Kidney capillary endothelial cell (primary cell): ENCODE data around the gene LRBA.

Source experiments
- DNase-seq: peaks from one replicate; pipeline ENCODE4 v3.0.0-alpha.2; 2018; ENCODE audit warnings: low spot score

Gene LRBA

DNA sequence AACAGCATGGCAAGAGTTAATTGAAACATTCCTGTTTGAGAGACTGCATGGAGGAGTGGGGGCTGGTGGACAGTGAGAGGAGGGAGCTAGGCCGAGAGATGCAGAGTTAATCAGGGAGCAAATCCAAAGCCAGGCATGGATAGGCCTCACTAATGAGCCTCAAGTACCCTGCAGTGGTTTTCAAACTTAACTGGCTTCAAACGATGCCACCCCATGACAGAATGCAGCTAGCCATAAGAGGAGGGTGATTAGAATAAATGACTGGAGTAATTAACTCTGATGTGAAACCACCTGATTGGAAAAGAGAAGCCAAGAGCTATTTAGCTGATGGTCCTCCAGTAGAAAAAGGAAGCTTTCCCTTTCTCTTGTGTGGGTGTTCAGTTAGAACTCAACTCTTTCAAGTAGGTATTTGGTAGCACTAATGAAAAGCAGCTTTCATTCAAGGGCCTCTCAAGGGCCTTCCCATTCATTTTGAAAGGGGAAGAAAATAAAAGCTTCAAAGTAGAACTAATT lies 648.5 kb downstream of the LRBA start:
- no peak for DNase-seq

DNA sequence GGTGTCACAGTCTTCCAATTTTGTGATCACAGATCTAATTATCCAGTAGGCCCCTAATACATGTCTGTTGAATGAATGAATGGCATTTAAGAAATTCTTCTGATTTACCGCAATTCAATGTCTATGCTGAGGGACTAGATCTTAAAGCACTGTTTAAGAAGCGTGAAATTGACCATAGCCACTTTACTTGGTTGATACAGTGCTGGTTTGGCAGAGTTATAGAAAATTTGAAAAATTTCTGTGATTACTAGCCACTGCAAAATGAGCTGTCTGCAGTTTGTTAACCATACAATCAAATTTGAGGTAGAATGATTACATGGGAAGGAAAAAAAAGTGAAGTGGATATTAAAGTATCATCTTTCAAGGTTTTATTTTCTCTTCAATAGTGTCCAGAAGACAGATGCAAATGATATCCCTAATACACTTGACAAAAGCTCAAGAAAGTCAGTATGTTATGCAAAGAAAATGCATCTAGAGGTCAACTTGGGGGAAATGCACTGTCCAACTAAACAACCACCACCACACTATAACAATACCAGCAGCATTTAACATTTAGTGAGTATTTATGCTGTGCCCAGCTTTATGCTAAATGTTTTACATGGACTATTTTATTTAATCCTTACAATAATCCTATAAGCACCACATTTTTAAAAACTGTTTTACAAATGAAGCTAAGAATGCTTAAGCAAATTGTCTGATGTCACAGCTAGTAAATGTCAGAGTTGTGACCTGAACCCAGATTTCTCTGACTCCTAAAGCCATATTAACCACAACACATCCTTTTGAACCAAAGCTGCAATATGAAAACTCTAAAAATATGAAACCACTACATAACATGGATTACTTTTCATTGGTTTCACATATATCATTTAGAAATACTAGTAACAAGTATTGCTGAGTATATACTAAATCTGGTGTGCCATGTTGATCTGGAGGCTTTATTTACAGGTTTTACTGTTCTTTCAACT lies 651.1 kb downstream of the LRBA start:
- DNase-seq: no peak

DNA sequence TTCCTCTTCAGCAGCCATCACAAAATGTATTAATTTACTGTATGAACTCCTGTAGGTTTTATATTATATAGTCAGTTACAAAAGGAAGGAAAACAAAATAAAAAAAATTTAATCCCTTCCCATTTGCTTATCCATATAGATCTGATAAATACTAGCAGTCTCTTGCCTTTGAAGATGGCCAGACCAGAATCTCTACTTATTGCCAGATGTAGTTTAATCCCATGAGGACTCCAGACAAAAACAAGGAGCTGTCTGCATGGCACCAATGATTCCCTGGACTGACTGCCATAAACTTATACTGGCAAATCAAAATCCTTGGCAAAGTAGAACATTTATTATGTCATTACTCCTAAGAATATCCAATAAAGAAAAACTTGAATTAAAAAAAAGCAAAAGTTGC lies 656.4 kb downstream of the LRBA start:
- DNase-seq: no peak

DNA sequence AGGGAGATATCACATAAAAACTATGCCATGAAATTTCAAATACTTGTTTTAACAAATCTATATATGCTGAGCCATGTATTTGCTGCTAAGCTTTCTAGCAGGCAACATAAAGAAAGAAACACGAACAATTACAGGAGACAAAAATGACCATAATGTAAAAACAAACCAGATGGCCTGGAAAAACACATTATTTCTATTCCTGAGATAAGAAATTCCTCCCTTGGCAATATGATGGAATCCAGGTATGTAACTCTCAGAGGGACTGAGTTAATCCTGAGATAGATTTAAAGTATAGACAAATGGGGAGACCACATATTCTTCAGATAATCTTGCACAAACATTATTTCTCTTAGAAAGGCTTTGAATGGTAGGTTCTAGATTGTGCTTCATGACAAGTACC lies 657.3 kb downstream of the LRBA start:
- DNase-seq: no peak

DNA sequence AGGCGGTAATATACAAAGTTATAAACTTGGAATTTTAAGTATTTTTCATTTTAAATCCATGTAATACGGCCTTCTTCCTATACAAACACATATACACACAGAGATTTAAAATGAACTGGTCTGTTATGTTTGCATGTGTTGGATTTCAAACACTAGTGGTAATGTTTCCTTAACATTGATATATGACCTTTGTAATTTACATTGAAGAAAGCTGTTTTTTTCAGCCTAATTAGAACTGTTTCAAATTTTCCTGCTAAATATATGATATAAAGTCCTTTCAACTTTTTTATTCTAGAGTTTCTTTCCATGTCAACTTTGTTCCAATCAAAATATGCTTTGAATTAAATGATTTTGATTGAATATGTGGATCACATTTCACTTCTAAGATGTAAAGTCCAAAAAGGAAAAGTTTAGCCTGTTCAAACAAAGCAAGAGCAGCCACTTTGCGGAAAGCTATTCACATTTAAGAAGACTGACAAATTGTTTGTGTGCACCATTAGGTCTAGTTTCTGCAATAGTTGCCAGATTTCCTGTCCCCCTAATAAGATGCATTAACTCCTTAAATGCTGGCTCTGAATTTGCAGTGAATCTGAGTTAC lies 659.1 kb downstream of the LRBA start:
- DNase-seq: no peak

DNA sequence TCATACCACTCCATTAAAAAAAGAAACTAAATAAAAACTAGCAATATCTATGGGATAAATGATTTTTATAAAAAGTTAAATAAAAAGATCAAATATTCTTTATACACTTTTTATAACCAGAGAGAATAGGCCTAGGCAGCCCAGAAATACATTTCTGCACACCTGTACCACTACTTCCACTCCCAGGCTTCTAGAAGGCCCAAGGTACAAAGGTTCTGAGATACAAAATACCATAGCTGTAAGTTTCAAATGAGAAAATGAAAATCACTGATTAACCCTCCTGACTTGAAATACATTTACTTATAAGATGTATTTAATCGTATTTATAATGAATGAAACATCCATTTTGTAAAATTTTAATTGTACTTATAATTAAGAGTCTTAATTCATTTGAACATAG lies 659.7 kb downstream of the LRBA start:
- no peak for DNase-seq

DNA sequence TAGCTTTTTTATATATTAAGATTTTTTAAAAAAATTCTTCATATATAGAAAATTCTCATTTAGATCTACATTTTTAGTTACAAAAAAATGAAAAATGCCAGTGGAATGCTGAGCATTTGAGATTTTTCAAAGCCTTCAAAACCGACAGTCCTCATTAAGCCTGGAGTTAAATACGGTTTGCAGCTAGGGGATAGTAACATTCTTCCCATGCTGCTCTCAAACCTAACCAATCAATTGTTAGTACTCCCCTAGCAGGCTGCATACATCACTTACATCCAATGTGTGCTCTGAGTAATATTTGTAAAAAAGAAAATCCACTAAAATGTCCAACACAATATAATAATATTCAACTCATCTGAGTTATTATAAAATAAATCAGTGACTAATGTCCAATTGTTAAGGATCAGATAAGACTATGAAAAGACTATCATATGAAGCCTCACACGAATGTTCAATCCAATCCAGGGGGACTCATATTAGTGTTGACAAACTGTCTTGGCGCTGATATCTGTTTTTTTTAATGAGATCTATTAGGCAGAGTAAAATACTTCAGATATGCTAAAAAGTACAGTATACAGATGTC lies 660.8 kb downstream of the LRBA start:
- DNase-seq: no peak

DNA sequence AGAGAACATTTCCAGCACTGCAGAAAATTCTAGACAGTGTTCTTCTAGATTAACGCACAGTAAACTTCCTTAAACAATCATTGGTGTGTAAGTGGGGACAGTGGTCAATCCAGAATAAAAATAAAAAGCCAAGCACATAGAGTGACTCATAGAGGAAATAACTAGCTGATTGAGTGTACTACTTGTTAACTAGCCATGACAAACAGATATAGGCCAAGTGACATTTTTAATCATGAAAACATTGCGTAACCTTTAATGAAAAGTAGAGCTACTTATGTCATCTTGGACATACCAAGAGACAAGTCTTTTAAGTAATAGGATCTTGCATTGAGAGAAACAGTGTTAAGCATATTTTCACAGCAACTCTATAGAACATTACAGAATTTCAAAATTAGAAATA lies 667.0 kb downstream of the LRBA start:
- peak; percentile 63 for DNase-seq

DNA sequence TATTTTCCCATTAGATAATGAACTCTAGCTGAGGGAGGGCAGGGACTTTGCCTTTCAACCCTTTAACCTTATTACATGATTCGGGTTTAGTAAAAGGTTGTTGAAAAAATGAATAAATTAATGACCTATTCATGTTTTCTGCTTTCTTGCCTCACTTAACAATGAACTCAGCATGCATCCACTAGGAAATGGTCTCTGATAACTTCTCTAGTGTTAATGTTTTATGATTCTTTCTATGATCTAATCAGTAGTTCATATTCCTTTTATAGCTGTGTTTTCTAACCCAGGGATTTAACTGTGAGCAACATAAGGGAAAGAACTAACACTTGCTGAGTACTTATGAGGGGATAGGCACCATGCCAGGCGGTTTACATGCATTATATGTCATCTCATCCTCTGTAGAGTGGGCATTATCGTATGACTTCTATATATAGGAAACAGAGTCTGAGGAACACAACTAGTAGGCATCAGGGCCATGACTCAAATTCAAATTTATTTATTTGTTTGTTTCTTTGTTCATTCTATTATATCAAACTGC lies 669.8 kb downstream of the LRBA start:
- no peak for DNase-seq

DNA sequence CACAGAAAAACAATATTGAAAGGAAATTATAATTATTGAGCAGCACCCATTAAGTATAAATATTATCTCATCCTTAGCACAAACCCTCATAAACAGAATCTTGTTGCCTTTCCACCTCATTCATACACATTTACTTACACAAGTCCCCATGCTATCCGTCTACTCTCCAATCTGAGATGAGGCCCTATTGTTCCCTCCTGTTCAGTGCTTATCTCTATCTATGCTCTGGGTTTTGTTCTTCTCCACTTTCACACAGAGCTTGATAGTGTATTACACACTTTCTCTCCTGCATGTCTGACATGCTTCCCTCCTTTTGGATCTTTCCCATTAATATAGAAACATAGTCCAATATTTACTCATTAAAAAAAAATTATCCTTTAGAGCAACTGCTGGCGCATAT lies 671.3 kb downstream of the LRBA start:
- DNase-seq: no peak

DNA sequence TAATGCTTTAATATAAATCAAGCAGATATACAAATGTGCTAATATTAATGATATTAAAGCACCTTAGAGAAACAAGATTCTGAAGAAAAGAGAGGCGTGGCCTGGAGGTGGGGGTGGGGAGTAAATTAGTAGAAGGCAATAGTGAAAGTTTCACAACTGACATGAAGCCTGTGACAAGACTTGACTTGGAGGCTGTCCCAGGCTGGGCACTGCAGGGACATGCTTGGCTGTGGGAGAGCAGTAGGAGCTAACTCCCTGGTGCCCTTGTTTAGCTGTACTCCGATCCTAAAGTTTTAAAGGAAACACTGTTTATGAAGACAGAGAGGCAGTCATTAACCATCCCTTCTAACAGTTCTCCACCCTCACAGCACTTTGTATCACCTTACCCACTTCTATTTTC lies 672.1 kb downstream of the LRBA start:
- no peak for DNase-seq

DNA sequence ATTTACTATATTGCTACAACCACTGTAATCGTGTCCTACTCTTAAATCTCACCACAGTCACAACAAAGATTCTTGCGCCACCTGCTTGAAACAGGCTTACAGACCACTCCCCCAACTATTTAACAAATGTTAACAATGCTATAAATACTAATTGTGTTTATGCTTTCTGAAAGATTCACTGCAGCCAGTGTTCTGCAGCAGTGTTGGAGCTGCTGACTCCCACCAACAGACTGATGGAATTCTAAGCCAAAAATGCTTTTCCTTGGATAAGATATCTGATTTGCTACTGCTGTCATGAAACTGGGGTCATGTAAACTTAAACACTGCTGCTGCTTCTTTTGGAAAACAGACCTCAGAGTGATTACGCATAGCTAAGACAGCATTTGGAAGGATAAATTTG lies 677.4 kb downstream of the LRBA start:
- DNase-seq: no peak

DNA sequence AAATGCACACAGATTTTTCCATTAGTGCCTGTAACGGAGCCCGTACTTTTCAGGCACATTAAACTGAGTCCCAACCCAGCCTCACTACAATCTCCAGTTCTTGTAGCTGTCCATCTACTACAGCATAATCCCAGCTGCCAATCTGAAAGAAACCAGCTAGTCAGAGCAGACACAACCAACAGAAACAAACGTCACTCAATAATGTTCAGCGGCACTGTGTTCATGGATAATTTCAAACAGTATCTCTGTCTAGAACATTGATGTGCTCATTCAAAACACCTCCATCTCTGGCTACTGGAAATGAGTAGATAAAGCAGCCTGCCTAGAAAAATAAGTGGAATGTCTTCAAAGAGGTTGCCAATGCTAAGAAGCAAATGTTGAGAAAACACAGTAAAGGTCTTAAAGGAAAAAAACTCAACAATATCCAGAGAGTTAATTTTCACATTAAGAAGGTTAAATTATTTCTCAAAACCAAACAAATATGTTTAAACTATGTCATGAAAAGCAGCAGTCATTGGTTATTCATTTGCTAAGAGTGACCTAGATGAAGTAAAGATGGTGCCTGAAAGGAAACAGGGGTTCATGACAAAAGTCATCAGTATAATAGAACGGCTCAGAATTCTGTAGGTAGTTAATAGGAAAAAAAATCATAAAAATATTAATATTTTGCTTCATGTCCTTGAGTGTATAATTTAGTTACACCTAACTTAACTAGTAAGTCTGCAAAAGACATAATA lies 678.2 kb downstream of the LRBA start:
- DNase-seq: no peak

DNA sequence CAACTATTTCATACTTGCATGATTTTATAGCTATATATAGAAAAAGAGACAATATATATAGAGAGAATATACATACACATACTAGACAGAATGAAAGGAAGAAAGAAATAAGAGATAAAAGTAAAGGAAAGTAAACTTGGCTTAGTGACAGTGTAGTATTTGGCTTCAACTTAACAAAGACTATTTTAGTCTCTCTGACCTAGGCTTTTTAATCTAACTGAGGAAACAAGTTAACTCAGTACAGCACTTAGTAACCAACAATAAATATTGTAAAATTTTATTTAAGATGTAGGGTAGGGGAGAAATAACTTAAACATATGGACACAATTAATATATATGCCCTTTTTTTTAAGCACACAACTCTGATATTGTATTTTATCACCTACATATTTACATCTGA lies 682.1 kb downstream of the LRBA start:
- DNase-seq: no peak

DNA sequence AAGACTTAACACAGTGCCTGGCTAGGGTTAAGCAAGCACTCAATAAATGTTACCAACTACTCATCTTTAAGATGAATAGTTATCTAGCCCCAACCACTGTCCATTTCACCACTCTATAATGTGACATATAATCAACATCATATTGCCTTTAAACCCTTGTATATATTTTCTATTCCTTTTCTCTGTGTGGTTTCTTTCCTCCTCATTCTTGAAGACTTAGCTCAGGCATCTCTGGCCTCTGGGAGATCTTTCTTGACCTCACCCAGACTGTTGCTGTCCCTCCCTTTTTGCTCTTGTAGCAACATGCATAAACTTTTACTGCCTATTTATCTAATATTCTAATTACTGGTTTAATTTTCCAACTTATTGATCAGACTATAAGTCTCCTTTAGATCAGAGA lies 683.0 kb downstream of the LRBA start:
- DNase-seq: no peak

DNA sequence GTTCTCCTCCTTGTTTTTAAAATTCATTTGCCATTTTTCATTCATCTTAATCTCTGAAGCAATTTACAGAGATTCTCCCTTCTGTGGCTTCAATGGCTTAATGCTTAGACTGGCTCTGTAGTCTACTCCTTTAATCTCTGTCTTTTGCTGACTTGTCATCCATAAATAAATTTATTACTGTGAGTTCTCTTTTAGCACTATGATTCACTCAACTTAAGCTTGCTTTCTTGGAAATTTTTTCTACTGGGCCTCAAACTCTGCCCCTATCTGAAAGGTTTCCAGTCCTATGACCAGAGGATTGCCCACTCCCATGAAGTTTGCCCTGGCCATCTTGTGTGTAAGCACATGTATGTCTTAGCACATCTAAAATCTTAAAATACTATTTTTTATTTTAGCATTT lies 685.7 kb downstream of the LRBA start:
- DNase-seq: no peak

DNA sequence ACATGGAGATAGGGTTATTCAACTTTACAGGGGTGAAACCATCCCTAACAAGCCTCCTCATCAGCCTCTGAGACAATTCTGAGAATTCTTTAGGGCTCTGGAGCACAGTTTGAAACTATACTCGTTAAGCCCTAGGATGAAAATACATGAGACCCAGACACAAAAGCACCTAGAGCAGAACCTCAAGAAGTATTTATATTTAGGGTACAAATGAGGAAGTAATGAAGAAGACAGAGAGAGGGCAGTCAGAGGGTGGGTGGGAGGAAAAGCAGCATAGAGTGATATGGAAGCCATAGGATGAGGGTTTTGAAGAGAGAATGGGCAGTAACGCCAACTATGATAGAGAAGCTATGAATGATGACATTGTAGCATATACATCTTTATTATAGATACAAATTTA lies 686.6 kb downstream of the LRBA start:
- no peak for DNase-seq

DNA sequence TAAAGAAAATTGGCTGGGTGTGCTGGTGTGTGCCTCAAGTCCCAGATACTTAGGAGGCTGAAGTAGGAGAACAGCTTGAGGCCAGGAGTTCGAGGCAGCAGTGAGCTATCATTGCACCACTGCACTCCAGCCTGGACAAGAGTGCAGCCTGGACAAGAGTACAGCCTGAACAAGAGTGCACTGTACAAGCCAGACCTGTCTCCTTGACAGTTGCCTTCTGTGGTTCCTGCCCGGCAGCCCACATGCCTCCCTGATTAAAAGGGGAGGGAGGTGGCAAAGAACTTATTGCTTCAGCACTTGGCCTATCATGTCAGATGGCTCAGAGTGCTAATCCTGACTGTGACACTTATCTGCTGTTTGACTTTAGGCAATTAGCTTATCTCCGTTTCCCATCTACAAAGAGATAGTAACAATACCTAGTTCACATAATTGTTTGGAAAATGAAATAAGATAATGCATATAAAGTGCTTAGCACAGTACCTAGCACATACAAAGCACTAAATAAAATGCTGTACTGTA lies 687.8 kb downstream of the LRBA start:
- no peak for DNase-seq

DNA sequence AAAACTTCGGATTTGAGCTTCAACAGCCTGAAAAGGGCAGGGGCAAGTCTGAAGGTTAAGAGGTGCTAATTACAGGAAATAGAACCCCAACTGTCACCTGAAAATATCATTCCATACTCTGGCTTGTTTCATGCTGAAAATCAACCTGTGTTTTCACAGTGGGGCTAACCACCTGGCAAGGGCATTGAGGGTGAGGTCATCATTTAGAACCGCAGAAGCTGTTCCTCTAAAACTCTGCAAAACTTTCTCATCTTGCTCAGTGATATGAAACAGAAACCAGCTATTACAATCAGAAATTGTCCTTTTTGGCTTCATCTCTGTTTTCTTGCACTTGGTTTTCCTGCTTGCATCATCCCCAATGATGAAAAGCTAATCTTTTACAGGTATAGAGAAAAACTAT lies 689.2 kb downstream of the LRBA start:
- DNase-seq: no peak

DNA sequence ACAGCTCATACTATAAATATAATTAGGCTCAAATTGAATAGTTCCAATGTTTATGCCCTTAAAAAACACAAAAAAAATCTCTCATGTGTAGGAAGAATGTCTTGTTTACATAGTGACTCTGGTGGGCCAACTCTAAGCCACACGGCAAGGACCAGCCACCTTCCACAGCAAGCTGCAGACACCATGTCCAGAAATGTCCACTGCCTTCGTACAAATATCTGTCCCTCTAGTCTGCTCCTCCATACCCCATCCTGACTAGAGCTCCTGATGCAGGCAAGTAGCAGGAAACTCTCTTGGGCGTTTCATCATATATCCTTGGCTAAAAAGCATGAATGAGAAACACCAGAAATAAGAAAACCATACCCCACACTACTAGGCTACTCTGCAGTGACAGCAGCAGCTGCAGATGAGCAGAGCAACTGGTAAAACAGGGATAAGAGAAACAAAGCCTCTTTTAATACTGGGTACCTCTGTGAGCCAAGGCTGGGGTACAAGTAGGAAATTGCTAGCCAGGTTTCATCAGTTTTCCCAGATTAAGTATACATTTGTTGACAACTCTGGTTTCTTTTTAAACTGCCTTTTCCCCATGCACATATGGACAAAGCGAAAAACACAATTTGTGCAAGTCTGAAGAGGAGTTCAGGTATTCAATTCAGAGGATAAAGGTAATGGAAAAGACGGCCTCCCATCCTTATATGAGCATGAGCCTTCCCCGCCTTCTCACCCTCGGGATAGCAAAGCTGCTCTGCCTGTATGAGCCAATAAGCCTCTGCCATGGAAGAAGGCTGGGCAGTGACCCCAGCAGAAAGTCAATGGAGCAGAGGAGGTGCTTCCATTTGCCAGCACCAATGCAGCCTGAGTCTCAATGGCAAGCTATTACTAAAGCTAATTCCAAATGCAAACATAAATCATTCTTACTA lies 691.4 kb downstream of the LRBA start:
- no peak for DNase-seq

DNA sequence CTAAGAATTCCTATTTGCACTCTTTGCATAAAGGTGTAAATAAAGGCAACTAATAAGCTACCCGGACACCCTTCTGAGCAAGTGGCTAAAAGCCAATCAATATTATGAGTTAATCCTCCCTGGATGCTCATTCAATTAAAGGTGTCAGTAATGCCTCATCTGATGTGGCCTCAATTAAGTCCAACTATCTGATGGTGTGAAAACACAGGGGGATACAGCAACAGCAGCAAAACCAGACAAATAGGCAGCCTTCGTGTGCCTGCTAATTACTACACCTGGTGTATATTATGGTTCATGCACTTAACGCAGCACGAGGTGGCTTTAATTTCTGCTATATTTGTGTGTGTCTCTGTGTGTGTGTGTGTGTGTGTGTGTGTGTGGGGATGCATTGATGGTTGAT lies 692.4 kb downstream of the LRBA start:
- DNase-seq: no peak
